A673 (cell line): ENCODE data around the gene GRID1.

Source experiments
- CTCF ChIP-seq: fragments of 300-800, 200-600 bp; sonication (generic); conservative IDR thresholded peaks from 2 replicates; pipeline ENCODE4 v1.5.1; 2017; ENCODE audit warnings: low read depth, mild to moderate bottlenecking, antibody characterized with exemption, low read length, moderate library complexity, mixed read lengths
- EZH2 ChIP-seq: fragments of 200-600 bp; sonication (generic); IDR thresholded peaks from 2 replicates; pipeline ENCODE4 v1.6.1; 2017; ENCODE audit warnings: borderline replicate concordance, low read depth, mild to moderate bottlenecking, mixed read lengths, antibody characterized with exemption, low read length; ENCODE audit not compliant: poor library complexity, severe bottlenecking

- no peak for TF ChIP-seq CTCF
- no peak for TF ChIP-seq EZH2
Measured at GRCh38 chr10:86311906-86312305, 54.7 kb downstream of the GRID1 start.
